ENCODE data around the gene MSH5. TPM values are rescaled to one million over a fixed set of nuclear protein-coding genes. Genes with fewer than 3 reads are reported as not detected.

MSH5 gene
- total RNA-seq, 1 donor from 2014 or later: 11.2 TPM

GRCh38 chr6:31713991-31714684 is 25.7 kb upstream of the MSH5 start:
- Histone ChIP-seq H3K9me3 (no peaks in the 10 kb centered on the region), H3K4me3 (no peak overlapping the region), H3K36me3 (no peaks in the 10 kb centered on the region), H3K27ac (no peak overlapping the region), H3K4me1 (no peaks in the 10 kb centered on the region), H3K27me3 (no peaks in the 10 kb centered on the region)
- DNase-seq: no peak
- no peak for ATAC-seq
- intact Hi-C loops (cut with DNase I): no loop called here
- TF ChIP-seq CTCF (IDR thresholded peaks at IDR 0.05): no peak

GRCh38 chr6:31715022-31715958 is 24.5 kb upstream of the MSH5 start, which contains the start of gene LY6G6D:
Gene LY6G6D, plus strand, starts transcription at chr6:31715348. Its CDS starts 8 bp downstream, at chr6:31715356.
- Histone ChIP-seq H3K4me3 (no peak within 1 kb of the TSS), H3K36me3 (no peaks in the 10 kb centered on the region), H3K9me3 (no peaks in the 10 kb centered on the region), H3K4me1 (no peaks in the 10 kb centered on the region), H3K27me3 (no peaks in the 10 kb centered on the region), H3K27ac (no peak within 1 kb of the TSS)
- intact Hi-C loops (cut with DNase I): no loop called here
- DNase-seq (no peak), ATAC-seq (no peak)
- TF ChIP-seq CTCF (IDR thresholded peaks at IDR 0.05): no peak

GRCh38 chr6:31717499-31718222 is 22.1 kb upstream of the MSH5 start:
- Histone ChIP-seq H3K4me1 (no peaks in the 10 kb centered on the region), H3K36me3 (no peaks in the 10 kb centered on the region), H3K27me3 (no peaks in the 10 kb centered on the region), H3K27ac (no peak overlapping the region), H3K4me3 (no peak overlapping the region), H3K9me3 (no peaks in the 10 kb centered on the region)
- intact Hi-C loops (cut with DNase I): no loop called here
- TF ChIP-seq CTCF (IDR thresholded peaks at IDR 0.05): no peak
- DNase-seq: no peak
- ATAC-seq: no peak

GRCh38 chr6:31718265-31718664 is 21.5 kb upstream of the MSH5 start:
- Histone ChIP-seq H3K27me3 (no peaks in the 10 kb centered on the region), H3K4me3 (no peak overlapping the region), H3K36me3 (no peaks in the 10 kb centered on the region), H3K27ac (peak overlapping the region; percentile 30), H3K4me1 (no peaks in the 10 kb centered on the region), H3K9me3 (no peaks in the 10 kb centered on the region)
- ATAC-seq (peak; percentile 76), DNase-seq (no peak)
- no peak for TF ChIP-seq CTCF (IDR thresholded peaks at IDR 0.05)
- intact Hi-C loops (cut with DNase I): no loop called here

- H3K9me3 ChIP-seq: no peaks in the 10 kb centered on the region
- H3K4me3 ChIP-seq: no peak overlapping the region
- ATAC-seq (no peak), DNase-seq (no peak)
- peak overlapping the region; percentile 30 for H3K27ac ChIP-seq
- intact Hi-C loops (cut with DNase I): no loop called here
- no peaks in the 10 kb centered on the region for H3K4me1 ChIP-seq
- no peaks in the 10 kb centered on the region for H3K36me3 ChIP-seq
- TF ChIP-seq CTCF (IDR thresholded peaks at IDR 0.05): no peak
- no peaks in the 10 kb centered on the region for H3K27me3 ChIP-seq
Observed at GRCh38 chr6:31719001-31719400, 20.8 kb upstream of the MSH5 start.

Data from upper lobe of right lung (tissue), 1 donor.